ENCODE data around the gene ST3GAL3. TPM values are rescaled to one million over a fixed set of nuclear protein-coding genes. Genes with fewer than 3 reads are reported as not detected.

ST3GAL3 gene
- polyA plus RNA-seq, 1 of the 3 experiments (the other 2 are of a cell fraction), result 20.6 TPM

GRCh38 chr1:43708002-43708410 is 670 bp downstream of the ST3GAL3 start:
- Histone ChIP-seq H2AFZ (ENCODE audit: low read depth) (no peak overlapping the region; the same call in 1 of the 2 replicates), H3K9me3 (no peaks in the 10 kb centered on the region), H3K36me3 (replicated peaks in 1 of 2; ENCODE audit: control insufficient read depth in 1 of 2, insufficient read depth in 2 of 2, low read length in 1 of 2) (peaks cover 18 to 27% of the 10 kb centered on the region in 2 experiments), H3K9me2 (no peaks in the 10 kb centered on the region), H3K4me3 (ENCODE audit: low read depth in 2 of 2, low read length in 1 of 2) (peak overlapping the region; percentile 83 to 93), H3K4me1 (ENCODE audit: control insufficient read depth in 1 of 2, insufficient read depth in 2 of 2, low read depth in 1 of 2, low read length in 1 of 2) (peaks cover 13 to 24% of the 10 kb centered on the region in 2 experiments), H3K4me2 (peak overlapping the region; percentile 92), H3K27ac (ENCODE audit: low read depth in 2 of 2, low read length in 1 of 2) (peak overlapping the region; percentile 83 to 89), H3F3A (replicated peaks; ENCODE audit: insufficient read depth) (peaks cover 41% of the 10 kb centered on the region), H4K20me1 (ENCODE audit: insufficient read depth) (no peaks in the 10 kb centered on the region), H3K79me2 (ENCODE audit: insufficient read depth) (peaks cover 48% of the 10 kb centered on the region), H3K27me3 (ENCODE audit: insufficient read depth) (no peaks in the 10 kb centered on the region), H3K9ac (peak overlapping the region; percentile 92)
- TF ChIP-seq TAF1 (IDR thresholded peaks at IDR 0.05; ENCODE audit: borderline replicate concordance, low read depth, low read length) (0 out of 2 replicates have a peak, but pooled peaks have one; percentile 29), SIN3A (IDR thresholded peaks at IDR 0.05; ENCODE audit: borderline replicate concordance, low read depth, low read length) (no peak), SMC3 (IDR thresholded peaks at IDR 0.05; ENCODE audit: low read depth, low read length) (0 out of 2 replicates have a peak, but pooled peaks have one; percentile 1), TEAD4 (IDR thresholded peaks at IDR 0.05; ENCODE audit: borderline replicate concordance, insufficient read depth) (no peak)
- TF ChIP-seq, protein P1, sequence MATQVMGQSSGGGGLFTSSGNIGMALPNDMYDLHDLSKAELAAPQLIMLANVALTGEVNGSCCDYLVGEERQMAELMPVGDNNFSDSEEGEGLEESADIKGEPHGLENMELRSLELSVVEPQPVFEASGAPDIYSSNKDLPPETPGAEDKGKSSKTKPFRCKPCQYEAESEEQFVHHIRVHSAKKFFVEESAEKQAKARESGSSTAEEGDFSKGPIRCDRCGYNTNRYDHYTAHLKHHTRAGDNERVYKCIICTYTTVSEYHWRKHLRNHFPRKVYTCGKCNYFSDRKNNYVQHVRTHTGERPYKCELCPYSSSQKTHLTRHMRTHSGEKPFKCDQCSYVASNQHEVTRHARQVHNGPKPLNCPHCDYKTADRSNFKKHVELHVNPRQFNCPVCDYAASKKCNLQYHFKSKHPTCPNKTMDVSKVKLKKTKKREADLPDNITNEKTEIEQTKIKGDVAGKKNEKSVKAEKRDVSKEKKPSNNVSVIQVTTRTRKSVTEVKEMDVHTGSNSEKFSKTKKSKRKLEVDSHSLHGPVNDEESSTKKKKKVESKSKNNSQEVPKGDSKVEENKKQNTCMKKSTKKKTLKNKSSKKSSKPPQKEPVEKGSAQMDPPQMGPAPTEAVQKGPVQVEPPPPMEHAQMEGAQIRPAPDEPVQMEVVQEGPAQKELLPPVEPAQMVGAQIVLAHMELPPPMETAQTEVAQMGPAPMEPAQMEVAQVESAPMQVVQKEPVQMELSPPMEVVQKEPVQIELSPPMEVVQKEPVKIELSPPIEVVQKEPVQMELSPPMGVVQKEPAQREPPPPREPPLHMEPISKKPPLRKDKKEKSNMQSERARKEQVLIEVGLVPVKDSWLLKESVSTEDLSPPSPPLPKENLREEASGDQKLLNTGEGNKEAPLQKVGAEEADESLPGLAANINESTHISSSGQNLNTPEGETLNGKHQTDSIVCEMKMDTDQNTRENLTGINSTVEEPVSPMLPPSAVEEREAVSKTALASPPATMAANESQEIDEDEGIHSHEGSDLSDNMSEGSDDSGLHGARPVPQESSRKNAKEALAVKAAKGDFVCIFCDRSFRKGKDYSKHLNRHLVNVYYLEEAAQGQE (IDR thresholded peaks at IDR 0.05; ENCODE audit: low read depth, low read length), result no peak
- TF ChIP-seq, protein P2, sequence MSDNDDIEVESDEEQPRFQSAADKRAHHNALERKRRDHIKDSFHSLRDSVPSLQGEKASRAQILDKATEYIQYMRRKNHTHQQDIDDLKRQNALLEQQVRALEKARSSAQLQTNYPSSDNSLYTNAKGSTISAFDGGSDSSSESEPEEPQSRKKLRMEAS (IDR thresholded peaks at IDR 0.05; ENCODE audit: low read depth), result 0 out of 2 replicates have a peak, but pooled peaks have one; percentile 12
- WGBS (ENCODE audit: low lambda C conversion rate), result under 1% methylated on average over 14 of the region's 15 CpGs
- ChIA-PET POLR2A (no interaction called here), CTCF (interaction anchor here (0.9 to 1.1 kb wide), 2 partner anchors 178 to 227 kb away, joined by 3 read pairs; no protein-coding TSS in a partner anchor)
- DNase-seq, result no peak

DNA sequence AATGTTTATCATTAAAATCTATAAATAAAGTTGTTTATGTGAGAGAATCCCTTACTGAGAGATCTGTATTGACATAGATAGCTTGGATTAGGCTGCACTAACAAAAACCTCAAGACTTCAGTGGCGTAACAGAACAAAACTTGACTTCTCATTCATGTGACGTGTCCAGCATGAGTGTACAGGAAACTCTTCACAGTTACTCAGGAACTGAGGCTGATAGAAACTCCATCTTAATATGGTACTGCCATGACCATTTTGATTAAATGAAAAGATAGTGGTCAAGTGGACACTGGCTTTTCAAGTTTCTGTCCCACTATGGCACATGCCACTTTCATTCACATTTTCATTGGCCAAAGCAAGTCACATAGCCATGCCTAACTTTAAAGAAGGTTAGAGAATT is 3.7 kb downstream of the ST3GAL3 start:
- 43% methylated on average over 2 of the region's 2 CpGs for WGBS (ENCODE audit: low lambda C conversion rate)
- H3K36me3 ChIP-seq (replicated peaks in 1 of 2; ENCODE audit: control insufficient read depth in 1 of 2, insufficient read depth in 2 of 2, low read length in 1 of 2), result peaks cover 4 to 7% of the 10 kb centered on the region in 2 experiments
- POLR2A ChIA-PET, result interaction anchor here (0.6 kb wide), 1 partner anchor 53 kb away, joined by 3 read pairs; no protein-coding TSS in a partner anchor
- CTCF ChIA-PET, result interaction anchor here (1.1 to 1.2 kb wide), 2 partner anchors 13 to 224 kb away, joined by 3 to 5 read pairs; no protein-coding TSS in a partner anchor
- H2AFZ ChIP-seq (ENCODE audit: low read depth), result no peak overlapping the region
- no peaks in the 10 kb centered on the region for H3K27me3 ChIP-seq (ENCODE audit: insufficient read depth)
- no peak for DNase-seq
- no peaks in the 10 kb centered on the region for H3K9me2 ChIP-seq
- peak overlapping the region in 1 of 2 experiments; percentile 95; a peak in 3 of 4 replicates for H3K27ac ChIP-seq (ENCODE audit: low read depth in 2 of 2, low read length in 1 of 2)
- peaks cover 10 to 31% of the 10 kb centered on the region in 2 experiments for H3K4me1 ChIP-seq (ENCODE audit: control insufficient read depth in 1 of 2, insufficient read depth in 2 of 2, low read depth in 1 of 2, low read length in 1 of 2)
- H3K9ac ChIP-seq, result peak overlapping the region; percentile 44; the same call in 1 of the 2 replicates
- H3K9me3 ChIP-seq, result no peaks in the 10 kb centered on the region
- H3K79me2 ChIP-seq (ENCODE audit: insufficient read depth), result peaks cover 78% of the 10 kb centered on the region
- H4K20me1 ChIP-seq (ENCODE audit: insufficient read depth), result no peaks in the 10 kb centered on the region
- peak overlapping the region; percentile 69 for H3K4me2 ChIP-seq
- H3F3A ChIP-seq (replicated peaks; ENCODE audit: insufficient read depth), result peaks cover 35% of the 10 kb centered on the region
- no peak overlapping the region for H3K4me3 ChIP-seq (ENCODE audit: low read depth in 2 of 2, low read length in 1 of 2)
- TF ChIP-seq, protein P2 (IDR thresholded peaks at IDR 0.05; ENCODE audit: low read depth), result 0 out of 2 replicates have a peak, but pooled peaks have one; percentile 11
- no peak for TF ChIP-seq RXRA (IDR thresholded peaks at IDR 0.05; ENCODE audit: borderline replicate concordance, low read depth)
- TF ChIP-seq JUND (IDR thresholded peaks at IDR 0.05), result no peak; the same call in 1 of the 2 replicates
- no peak for TF ChIP-seq FOXJ3 (CRISPR knock-in tag; IDR thresholded peaks at IDR 0.05)
- TF ChIP-seq MEF2A (IDR thresholded peaks at IDR 0.05; ENCODE audit: borderline replicate concordance, low read depth), result no peak
- TF ChIP-seq GATA2 (CRISPR knock-in tag; IDR thresholded peaks at IDR 0.05), result no peak
- TF ChIP-seq TCF12 (IDR thresholded peaks at IDR 0.05), result 0 out of 2 replicates have a peak, but pooled peaks have one; percentile 16
- TF ChIP-seq, protein P3, sequence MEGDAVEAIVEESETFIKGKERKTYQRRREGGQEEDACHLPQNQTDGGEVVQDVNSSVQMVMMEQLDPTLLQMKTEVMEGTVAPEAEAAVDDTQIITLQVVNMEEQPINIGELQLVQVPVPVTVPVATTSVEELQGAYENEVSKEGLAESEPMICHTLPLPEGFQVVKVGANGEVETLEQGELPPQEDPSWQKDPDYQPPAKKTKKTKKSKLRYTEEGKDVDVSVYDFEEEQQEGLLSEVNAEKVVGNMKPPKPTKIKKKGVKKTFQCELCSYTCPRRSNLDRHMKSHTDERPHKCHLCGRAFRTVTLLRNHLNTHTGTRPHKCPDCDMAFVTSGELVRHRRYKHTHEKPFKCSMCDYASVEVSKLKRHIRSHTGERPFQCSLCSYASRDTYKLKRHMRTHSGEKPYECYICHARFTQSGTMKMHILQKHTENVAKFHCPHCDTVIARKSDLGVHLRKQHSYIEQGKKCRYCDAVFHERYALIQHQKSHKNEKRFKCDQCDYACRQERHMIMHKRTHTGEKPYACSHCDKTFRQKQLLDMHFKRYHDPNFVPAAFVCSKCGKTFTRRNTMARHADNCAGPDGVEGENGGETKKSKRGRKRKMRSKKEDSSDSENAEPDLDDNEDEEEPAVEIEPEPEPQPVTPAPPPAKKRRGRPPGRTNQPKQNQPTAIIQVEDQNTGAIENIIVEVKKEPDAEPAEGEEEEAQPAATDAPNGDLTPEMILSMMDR (IDR thresholded peaks at IDR 0.05), result no peak
- TF ChIP-seq MXI1 (IDR thresholded peaks at IDR 0.05; ENCODE audit: low read depth, low read length), result no peak
- no peak for TF ChIP-seq POLR2AphosphoS5 (IDR thresholded peaks at IDR 0.05; ENCODE audit: low read depth, low read length)
- TF ChIP-seq NRF1 (IDR thresholded peaks at IDR 0.05; ENCODE audit: low read depth, low read length), result no peak
- no peak for TF ChIP-seq EZH2phosphoT487 (IDR thresholded peaks at IDR 0.05; ENCODE audit: borderline replicate concordance, low read depth)
- no peak for TF ChIP-seq ELF1 (IDR thresholded peaks at IDR 0.05)
- TF ChIP-seq FOSL2 (IDR thresholded peaks at IDR 0.05; ENCODE audit: borderline replicate concordance, low read depth), result peak; percentile 43; the same call in 1 of the 2 replicates
- no peak for TF ChIP-seq RAD21 (IDR thresholded peaks at IDR 0.05; ENCODE audit: low read length)
- no peak for TF ChIP-seq NFIC (IDR thresholded peaks at IDR 0.05; ENCODE audit: borderline replicate concordance)
- TF ChIP-seq CHD2 (IDR thresholded peaks at IDR 0.05; ENCODE audit: low read length, partially characterized antibody), result no peak
- peak; percentile 39; the same call in 1 of the 2 replicates for TF ChIP-seq GABPA (IDR thresholded peaks at IDR 0.05; ENCODE audit: low read depth)

All from SK-N-SH (cell line).